Mesendoderm (in vitro differentiated cells): ENCODE data around the gene BAAT.

Experiments
- DNase-seq: peaks from one replicate; pipeline ENCODE4 v3.0.0; 2013
- H2AK5ac ChIP-seq: 2 replicates; pipeline ENCODE4 v1.6.1; 2013; ENCODE audit warnings: low read length, inconsistent platforms
- H2BK120ac ChIP-seq: 2 replicates; pipeline ENCODE4 v1.6.1; 2013; ENCODE audit warnings: low read depth, mild to moderate bottlenecking, low read length, moderate library complexity, mixed read lengths
- H2BK15ac ChIP-seq: replicated peaks from 2 replicates; pipeline ENCODE4 v1.6.1; 2013; ENCODE audit warnings: low read depth, mild to moderate bottlenecking, moderate library complexity
- H2BK5ac ChIP-seq: 2 replicates; pipeline ENCODE4 v1.6.1; 2013; ENCODE audit warnings: low read length, inconsistent platforms
- H3K18ac ChIP-seq: 2 replicates; pipeline ENCODE4 v1.6.1; 2013; ENCODE audit warnings: mild to moderate bottlenecking, low read length, mixed read lengths
- H3K23ac ChIP-seq: one replicate; pipeline ENCODE4 v1.6.1; 2013; ENCODE audit warnings: low read length
- H3K27ac ChIP-seq: 2 replicates; pipeline ENCODE4 v1.5.1; 2013; ENCODE audit warnings: low read depth, mild to moderate bottlenecking, inconsistent platforms, low read length, moderate library complexity
- H3K27me3 ChIP-seq: 2 replicates; pipeline ENCODE4 v1.6.1; 2013; ENCODE audit warnings: low read length, control low read depth, mild to moderate bottlenecking, inconsistent platforms; ENCODE audit not compliant: insufficient read depth, poor library complexity
- H3K36me3 ChIP-seq: 2 replicates; pipeline ENCODE4 v1.6.1; 2013; ENCODE audit warnings: low read length, inconsistent platforms; ENCODE audit not compliant: control insufficient read depth, insufficient read depth
- H3K4ac ChIP-seq: one replicate; pipeline ENCODE4 v1.6.1; 2013; ENCODE audit warnings: low read depth, mild to moderate bottlenecking, low read length, moderate library complexity
- H3K4me1 ChIP-seq: 2 replicates; pipeline ENCODE4 v1.6.1; 2013; ENCODE audit warnings: low read depth, low read length, inconsistent platforms; ENCODE audit not compliant: control insufficient read depth
- H3K4me2 ChIP-seq: 2 replicates; pipeline ENCODE4 v1.6.1; 2013; ENCODE audit warnings: low read length
- H3K4me3 ChIP-seq: 2 replicates; pipeline ENCODE4 v1.5.1; 2013; ENCODE audit warnings: mild to moderate bottlenecking, low read length
- H3K56ac ChIP-seq: one replicate; pipeline ENCODE4 v1.6.1; 2013; ENCODE audit warnings: low read length
- H3K79me1 ChIP-seq: 2 replicates; pipeline ENCODE4 v1.6.1; 2013; ENCODE audit warnings: low read length, inconsistent platforms
- H3K79me2 ChIP-seq: 2 replicates; pipeline ENCODE4 v1.6.1; 2013; ENCODE audit warnings: mild to moderate bottlenecking, low read length; ENCODE audit not compliant: control insufficient read depth, insufficient read depth
- H3K9ac ChIP-seq: 2 replicates; pipeline ENCODE4 v1.6.1; 2013; ENCODE audit warnings: low read length, inconsistent platforms
- H4K5ac ChIP-seq: one replicate; pipeline ENCODE4 v1.6.1; 2013; ENCODE audit warnings: low read length
- H4K8ac ChIP-seq: one replicate; pipeline ENCODE4 v1.6.1; 2013; ENCODE audit warnings: low read depth, mild to moderate bottlenecking, control low read depth, low read length, moderate library complexity
- WGBS: extraction: QIAGEN DNeasy Blood & Tissue Kit; methylation state at CpG from one replicate; pipeline ENCODE4 v1.1.7; 2013; ENCODE audit warnings: low lambda C conversion rate, missing lambda C conversion rate; ENCODE audit not compliant: insufficient coverage; ENCODE audit errors: extremely low coverage; 5-methylcytosine and 5-hydroxymethylcytosine counted together

Gene BAAT

DNA sequence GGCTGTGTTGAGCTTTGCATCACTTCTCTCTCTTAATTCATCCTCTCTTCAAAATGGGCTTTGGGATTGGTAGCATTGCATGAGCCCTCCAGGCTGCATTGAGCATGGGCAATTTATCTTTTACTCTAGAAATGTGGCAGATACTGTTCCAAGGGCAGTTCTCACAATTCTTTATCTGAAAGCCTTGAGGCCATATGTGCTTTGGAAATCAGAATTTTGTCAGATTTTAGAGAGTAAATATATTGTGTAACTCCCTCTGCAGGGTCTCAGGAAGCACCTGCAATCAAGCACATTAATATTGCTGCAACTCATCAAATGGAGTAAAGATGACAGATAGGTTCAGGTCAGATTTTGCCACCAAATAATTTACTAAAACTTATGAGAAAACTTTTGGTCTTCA, 33.2 kb upstream of the BAAT start:
- Histone ChIP-seq H3K4me2 (no peak overlapping the region), H2AK5ac (no peak overlapping the region), H4K8ac (no peak overlapping the region), H3K4me1 (no peaks in the 10 kb centered on the region), H2BK5ac (no peak overlapping the region), H2BK15ac (no peak overlapping the region), H3K4ac (no peak overlapping the region), H3K79me1 (no peaks in the 10 kb centered on the region), H3K27me3 (peaks cover 2% of the 10 kb centered on the region), H3K56ac (no peak overlapping the region), H2BK120ac (no peak overlapping the region), H3K23ac (no peak overlapping the region), H4K5ac (no peak overlapping the region), H3K27ac (no peak overlapping the region), H3K9ac (no peak overlapping the region), H3K4me3 (no peak overlapping the region), H3K18ac (no peak overlapping the region), H3K36me3 (no peaks in the 10 kb centered on the region), H3K79me2 (no peaks in the 10 kb centered on the region)
- no peak for DNase-seq

DNA sequence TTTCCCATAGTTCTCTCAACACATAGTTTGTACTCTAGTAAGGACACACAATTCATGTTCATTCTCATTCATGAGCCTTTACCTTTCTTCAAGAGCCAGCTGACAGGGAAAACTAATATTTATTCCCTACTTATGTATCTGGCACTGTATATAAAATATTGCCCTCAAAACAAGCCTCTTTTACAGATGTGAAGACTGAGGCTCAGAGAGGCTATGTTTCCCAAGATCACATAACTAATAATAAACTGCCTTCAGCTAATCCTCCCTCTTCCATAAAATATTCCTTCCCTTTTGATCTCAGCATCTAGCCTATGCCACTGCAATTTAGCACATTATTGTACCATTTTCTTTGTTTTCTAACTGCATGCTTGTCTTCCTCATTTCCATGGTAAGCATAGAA, 32.6 kb upstream of the BAAT start:
- H3K4me3 ChIP-seq, result no peak overlapping the region
- no peak for DNase-seq
- H2BK5ac ChIP-seq, result no peak overlapping the region
- no peak overlapping the region for H3K23ac ChIP-seq
- peaks cover 2% of the 10 kb centered on the region for H3K27me3 ChIP-seq
- H3K4ac ChIP-seq, result no peak overlapping the region
- no peak overlapping the region for H2BK120ac ChIP-seq
- no peaks in the 10 kb centered on the region for H3K79me2 ChIP-seq
- no peak overlapping the region for H3K4me2 ChIP-seq
- no peak overlapping the region for H4K5ac ChIP-seq
- H3K56ac ChIP-seq, result no peak overlapping the region
- no peak overlapping the region for H2BK15ac ChIP-seq
- H4K8ac ChIP-seq, result no peak overlapping the region
- no peak overlapping the region for H3K27ac ChIP-seq
- H3K36me3 ChIP-seq, result no peaks in the 10 kb centered on the region
- H3K79me1 ChIP-seq, result no peaks in the 10 kb centered on the region
- H3K18ac ChIP-seq, result no peak overlapping the region
- no peaks in the 10 kb centered on the region for H3K4me1 ChIP-seq
- no peak overlapping the region for H2AK5ac ChIP-seq
- no peak overlapping the region for H3K9ac ChIP-seq

DNA sequence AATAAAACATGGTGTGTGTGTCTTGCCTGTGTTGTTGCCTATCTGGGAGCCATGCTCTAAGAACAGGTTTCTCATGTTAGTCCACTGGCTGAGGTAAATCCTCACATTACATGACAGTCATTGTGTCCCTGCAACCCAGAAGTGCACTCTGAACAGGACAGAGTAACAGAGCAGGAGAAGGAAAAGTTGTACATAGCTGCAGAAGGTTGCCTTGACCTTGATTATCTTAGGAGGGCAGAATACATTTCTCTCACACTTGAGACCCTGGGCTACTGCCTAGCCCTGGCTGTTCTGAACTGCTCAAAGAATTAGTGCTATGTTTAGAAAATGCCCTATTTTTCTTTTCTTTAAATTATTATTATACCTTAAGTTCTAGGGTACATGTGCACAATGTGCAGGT, 30.8 kb upstream of the BAAT start:
- Histone ChIP-seq H4K8ac (no peak overlapping the region), H2BK120ac (no peak overlapping the region), H3K27me3 (peaks cover 2% of the 10 kb centered on the region), H3K79me2 (no peaks in the 10 kb centered on the region), H3K56ac (no peak overlapping the region), H3K23ac (no peak overlapping the region), H4K5ac (no peak overlapping the region), H3K18ac (no peak overlapping the region), H2AK5ac (no peak overlapping the region), H3K27ac (no peak overlapping the region), H2BK15ac (no peak overlapping the region), H3K9ac (no peak overlapping the region), H3K4ac (no peak overlapping the region), H3K4me2 (no peak overlapping the region), H3K79me1 (no peaks in the 10 kb centered on the region), H3K36me3 (no peaks in the 10 kb centered on the region), H2BK5ac (no peak overlapping the region), H3K4me3 (no peak overlapping the region), H3K4me1 (no peaks in the 10 kb centered on the region)
- DNase-seq, result no peak

DNA sequence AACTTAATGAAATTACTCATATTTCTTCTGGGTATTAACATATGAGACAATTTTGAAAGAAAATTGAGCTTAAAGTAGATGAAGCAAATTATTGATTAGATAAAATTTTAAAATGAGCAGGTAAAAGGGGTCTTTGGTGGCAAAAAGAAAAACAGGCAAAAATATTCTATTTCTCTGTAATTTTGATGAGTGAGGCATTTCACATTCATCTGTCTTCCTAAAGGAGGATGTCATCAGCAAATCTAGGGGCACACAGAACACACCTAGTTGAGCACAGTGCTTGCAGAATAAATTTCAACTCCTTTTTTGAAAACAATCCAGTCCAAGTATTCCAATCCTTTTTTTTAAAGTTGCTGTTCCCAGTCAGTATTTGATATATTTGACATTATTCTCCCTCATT, 30.0 kb upstream of the BAAT start:
- Histone ChIP-seq H3K27ac (no peak overlapping the region), H3K9ac (no peak overlapping the region), H2AK5ac (no peak overlapping the region), H3K36me3 (no peaks in the 10 kb centered on the region), H3K18ac (no peak overlapping the region), H2BK15ac (no peak overlapping the region), H3K4me3 (no peak overlapping the region), H3K27me3 (peaks cover 2% of the 10 kb centered on the region), H3K23ac (no peak overlapping the region), H3K4me1 (no peaks in the 10 kb centered on the region), H3K79me1 (no peaks in the 10 kb centered on the region), H3K79me2 (no peaks in the 10 kb centered on the region), H2BK120ac (no peak overlapping the region), H2BK5ac (no peak overlapping the region), H3K4me2 (no peak overlapping the region), H4K8ac (no peak overlapping the region), H4K5ac (no peak overlapping the region), H3K56ac (no peak overlapping the region), H3K4ac (no peak overlapping the region)
- no peak for DNase-seq

DNA sequence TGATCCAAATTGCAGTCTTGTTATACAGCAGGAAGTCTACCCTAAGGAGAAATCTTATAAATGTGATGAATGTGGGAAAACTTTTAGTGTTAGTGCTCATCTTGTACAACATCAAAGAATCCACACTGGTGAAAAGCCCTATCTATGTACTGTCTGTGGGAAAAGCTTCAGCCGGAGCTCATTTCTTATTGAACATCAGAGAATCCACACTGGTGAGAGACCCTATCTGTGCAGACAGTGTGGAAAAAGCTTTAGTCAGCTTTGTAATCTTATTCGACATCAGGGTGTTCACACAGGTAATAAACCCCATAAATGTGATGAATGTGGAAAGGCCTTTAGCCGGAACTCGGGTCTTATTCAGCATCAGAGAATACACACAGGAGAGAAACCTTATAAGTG, 24.3 kb upstream of the BAAT start:
- H3K79me1 ChIP-seq, result no peaks in the 10 kb centered on the region
- H4K8ac ChIP-seq, result no peak overlapping the region
- no peak overlapping the region for H3K18ac ChIP-seq
- H3K36me3 ChIP-seq, result peaks cover 10% of the 10 kb centered on the region
- H3K23ac ChIP-seq, result no peak overlapping the region
- H3K4me2 ChIP-seq, result no peak overlapping the region
- no peak overlapping the region for H3K56ac ChIP-seq
- H3K9ac ChIP-seq, result no peak overlapping the region
- no peaks in the 10 kb centered on the region for H3K4me1 ChIP-seq
- H3K4me3 ChIP-seq, result peak overlapping the region; percentile 36
- H2AK5ac ChIP-seq, result no peak overlapping the region
- no peak overlapping the region for H2BK15ac ChIP-seq
- WGBS, result no CpG with 5 or more reads among the region's 4 CpGs
- no peak overlapping the region for H3K4ac ChIP-seq
- no peak overlapping the region for H2BK120ac ChIP-seq
- DNase-seq, result peak; percentile 51
- no peaks in the 10 kb centered on the region for H3K27me3 ChIP-seq
- H4K5ac ChIP-seq, result no peak overlapping the region
- H3K79me2 ChIP-seq, result no peaks in the 10 kb centered on the region
- no peak overlapping the region for H2BK5ac ChIP-seq
- H3K27ac ChIP-seq, result no peak overlapping the region

DNA sequence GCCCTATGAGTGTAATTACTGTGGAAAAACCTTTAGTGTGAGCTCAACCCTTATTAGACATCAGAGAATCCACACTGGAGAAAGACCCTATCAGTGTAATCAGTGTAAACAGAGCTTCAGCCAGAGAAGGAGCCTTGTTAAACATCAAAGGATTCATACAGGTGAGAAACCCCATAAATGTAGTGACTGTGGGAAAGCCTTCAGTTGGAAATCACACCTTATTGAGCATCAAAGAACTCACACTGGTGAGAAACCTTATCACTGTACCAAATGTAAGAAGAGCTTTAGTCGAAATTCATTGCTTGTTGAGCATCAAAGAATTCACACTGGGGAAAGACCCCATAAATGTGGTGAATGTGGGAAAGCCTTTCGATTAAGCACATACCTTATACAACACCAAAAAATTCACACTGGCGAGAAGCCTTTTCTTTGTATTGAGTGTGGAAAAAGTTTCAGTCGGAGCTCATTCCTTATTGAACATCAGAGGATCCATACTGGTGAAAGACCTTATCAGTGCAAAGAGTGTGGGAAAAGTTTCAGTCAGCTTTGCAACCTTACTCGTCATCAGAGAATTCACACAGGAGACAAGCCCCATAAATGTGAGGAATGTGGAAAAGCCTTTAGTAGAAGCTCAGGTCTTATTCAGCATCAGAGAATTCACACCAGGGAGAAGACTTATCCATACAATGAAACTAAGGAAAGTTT, 23.7 kb upstream of the BAAT start:
- Histone ChIP-seq H2AK5ac (no peak overlapping the region), H3K79me2 (no peaks in the 10 kb centered on the region), H2BK15ac (no peak overlapping the region), H4K5ac (no peak overlapping the region), H3K23ac (no peak overlapping the region), H3K4ac (no peak overlapping the region), H3K4me1 (no peaks in the 10 kb centered on the region), H3K4me3 (peak overlapping the region; percentile 5), H4K8ac (no peak overlapping the region), H3K27ac (no peak overlapping the region), H2BK120ac (no peak overlapping the region), H3K36me3 (peaks cover 10% of the 10 kb centered on the region), H3K9ac (no peak overlapping the region), H3K18ac (no peak overlapping the region), H3K56ac (no peak overlapping the region), H3K4me2 (no peak overlapping the region), H3K27me3 (no peaks in the 10 kb centered on the region), H3K79me1 (no peaks in the 10 kb centered on the region), H2BK5ac (no peak overlapping the region)
- WGBS, result no CpG with 5 or more reads among the region's 5 CpGs
- DNase-seq, result peak; percentile 23
